Midbrain (tissue), 1 donor: ENCODE measurements around the gene ATP6AP1.

Experiments used
- DNase-seq: peaks from one replicate; lab custom pipeline; 2025; lab: John Stamatoyannopoulos, UW

The ATP6AP1 gene

GRCh38 chrX:154471839-154472684 is 43.6 kb downstream of the ATP6AP1 start:
- DNase-seq, result no peak

GRCh38 chrX:154472685-154473632 is 44.5 kb downstream of the ATP6AP1 start:
- no peak for DNase-seq

DNA sequence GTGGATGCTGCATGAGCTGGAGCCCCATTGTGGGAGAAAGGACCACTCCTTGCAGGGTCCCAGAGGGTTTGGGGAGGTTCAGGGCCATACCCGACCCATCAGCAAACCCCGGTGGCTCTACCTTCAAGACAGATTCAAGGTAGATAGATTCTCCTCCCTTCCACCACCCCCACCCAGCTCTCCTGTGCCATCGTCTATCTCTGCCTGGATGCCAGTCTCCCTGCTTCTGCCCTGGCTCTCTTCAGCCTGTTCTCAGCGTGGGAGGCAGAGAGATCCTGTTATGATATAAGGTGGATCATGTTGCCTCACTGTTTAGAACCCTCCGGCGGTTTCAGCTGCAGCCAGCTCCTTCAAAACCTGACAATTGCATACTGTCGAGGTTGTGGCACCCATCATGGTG is 45.2 kb downstream of the ATP6AP1 start:
- DNase-seq, result no peak

GRCh38 chrX:154476821-154477220 is 48.3 kb downstream of the ATP6AP1 start:
- no peak for DNase-seq

GRCh38 chrX:154477891-154478477 is 49.5 kb downstream of the ATP6AP1 start:
- DNase-seq, result no peak

DNA sequence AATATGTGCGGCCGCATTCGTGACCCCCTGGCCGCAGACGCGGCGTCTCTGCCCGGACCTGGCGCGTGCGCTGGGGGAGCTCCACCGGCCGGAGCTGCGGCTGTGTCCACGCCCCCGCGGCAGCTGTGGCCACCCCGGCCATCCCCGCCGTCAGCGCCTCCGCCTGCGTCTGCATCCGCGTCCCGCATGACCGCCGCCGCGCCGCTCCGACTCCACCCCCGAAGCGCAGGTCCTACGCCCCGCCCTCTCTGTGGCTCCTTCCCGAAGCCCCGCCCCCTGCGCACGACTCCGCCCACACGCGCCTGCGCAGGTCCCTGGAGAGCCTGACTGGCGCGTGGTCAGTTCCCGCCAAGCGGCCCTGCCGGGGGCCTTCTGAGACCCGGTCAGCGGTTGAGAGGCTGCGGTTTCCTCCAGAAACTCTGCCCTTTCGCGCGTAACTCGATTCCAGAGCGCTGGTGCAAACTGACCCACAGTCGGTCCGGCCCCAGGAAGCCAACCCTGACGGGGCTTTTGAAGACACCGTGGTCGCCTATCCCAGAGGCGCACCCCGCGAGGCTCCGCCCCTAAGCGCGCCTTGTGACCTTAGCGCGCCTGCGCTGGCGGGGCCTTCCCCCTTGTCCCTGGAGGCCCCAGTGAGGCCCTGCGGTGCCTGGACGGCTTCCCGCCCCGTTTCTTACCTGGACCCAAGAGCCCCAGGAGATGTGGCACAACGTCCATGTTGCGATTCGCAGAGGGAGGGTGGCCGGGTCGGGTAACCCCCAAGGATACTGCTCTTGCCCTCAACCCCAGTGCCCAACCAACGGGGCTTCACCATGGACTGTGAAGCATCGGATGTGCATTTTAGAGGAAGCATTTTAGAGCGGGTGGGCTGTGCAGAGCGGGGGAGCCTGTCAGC is 50.5 kb downstream of the ATP6AP1 start, which contains the start of gene LAGE3:
Gene LAGE3 (minus strand): TSS at position 554 of the 895 bp plus-strand sequence. CDS start 366 bp downstream, at position 188.
- peak; percentile 89 for DNase-seq

- DNase-seq, result no peak
These were observed 52.7 kb downstream of the ATP6AP1 start for GRCh38 chrX:154481195-154481594.

DNA sequence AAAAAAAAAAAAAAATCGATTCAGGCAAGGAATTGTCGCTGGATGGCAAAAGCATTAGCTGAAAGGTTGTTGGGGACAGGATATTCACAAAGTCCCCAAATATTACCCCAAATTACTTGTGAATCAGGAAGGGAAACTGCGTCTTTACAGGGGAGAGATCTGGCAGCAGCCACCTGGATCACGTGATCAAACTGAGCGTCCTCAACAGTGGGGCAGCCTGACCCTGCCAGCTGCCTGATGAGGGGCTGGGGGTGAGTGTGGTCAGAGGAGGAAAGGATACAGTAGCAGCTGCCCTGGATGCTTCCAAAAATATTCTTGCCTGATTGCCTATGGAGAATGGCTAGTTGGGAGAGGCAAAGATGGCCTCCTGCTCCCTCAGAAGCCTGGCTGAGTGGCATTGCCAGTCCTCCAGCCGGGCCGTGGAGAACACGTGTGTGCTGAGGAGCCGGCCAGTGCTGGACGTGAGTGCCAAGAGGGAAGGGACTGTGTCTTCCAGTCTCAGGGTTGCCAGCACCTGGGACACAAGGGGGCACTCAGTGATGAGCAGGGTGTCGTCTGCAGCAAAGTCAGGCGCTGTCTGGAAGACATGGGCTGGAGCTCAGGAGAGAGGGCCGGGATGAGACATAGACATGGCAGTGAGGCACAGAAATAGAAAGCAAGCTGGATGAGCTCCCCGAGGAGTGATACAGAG is 53.6 kb downstream of the ATP6AP1 start:
- DNase-seq, result no peak

- DNase-seq, result no peak
These were observed 54.3 kb downstream of the ATP6AP1 start for GRCh38 chrX:154482786-154483185.

- DNase-seq, result no peak
These were observed 54.8 kb downstream of the ATP6AP1 start for GRCh38 chrX:154483325-154483724.

DNA sequence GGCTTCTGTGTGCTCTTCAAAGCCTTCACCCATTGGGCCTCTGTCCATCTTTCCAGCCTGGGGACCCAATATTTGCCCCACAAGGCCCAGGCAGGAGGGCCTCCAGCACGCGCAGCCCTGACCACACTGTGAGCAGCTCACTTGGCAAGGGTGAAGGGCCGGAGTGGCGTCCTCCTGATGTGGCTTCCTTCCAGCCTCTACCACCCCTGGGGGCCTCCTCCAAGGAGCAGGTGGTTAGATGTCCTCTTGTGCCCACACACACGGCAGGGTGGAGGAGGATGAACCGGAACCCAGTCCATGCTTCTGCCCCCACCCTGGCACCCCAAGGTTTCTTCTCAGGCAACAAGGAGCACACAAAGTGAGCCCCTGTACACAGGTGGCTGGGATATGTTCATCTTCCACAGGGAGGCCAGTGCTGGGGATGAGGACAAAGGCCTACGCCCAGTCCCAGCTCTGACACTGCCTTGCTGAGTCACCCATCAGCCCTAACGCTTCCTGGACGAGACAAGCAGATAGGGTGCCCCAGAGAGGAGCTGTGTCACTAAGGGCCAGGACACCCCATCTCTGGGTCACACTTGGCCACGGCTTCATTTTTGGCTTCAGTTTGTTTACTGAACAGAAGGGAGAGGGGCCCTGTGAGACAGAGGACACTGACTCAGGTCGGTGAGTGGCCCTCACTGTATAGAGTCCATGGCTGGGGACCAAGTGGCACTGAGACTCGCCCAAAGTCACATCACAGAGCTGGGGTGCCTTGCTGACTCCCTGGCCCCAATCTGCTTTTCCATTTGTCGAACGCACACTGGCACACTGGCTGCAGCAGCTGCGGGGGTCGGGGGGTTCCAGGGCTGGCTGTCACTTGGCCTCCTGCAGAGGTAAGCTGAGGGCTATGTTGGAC is 56.0 kb downstream of the ATP6AP1 start:
- DNase-seq, result no peak

GRCh38 chrX:154485150-154486051 is 56.9 kb downstream of the ATP6AP1 start:
- no peak for DNase-seq

DNA sequence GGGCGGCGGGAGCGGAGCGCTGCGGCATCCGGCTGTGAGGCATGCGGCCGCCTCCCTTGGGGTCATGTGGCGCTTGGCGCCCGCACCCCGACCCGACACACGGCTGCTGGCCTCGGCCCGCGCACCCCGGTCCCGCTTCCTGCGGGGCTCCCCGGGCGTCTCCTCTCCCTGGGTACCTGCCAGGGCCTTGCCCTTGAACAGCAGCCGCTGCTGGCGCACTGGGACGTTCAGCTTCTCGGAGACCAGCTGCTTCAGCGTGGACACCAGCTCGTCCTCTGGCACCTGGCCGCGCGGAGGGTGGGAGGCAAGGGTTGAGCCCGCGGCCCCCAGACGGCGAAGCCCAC is 57.5 kb downstream of the ATP6AP1 start:
- no peak for DNase-seq
